A673 (cell line): ENCODE data around the gene ANKRD11. TPM values are rescaled to one million over a fixed set of nuclear protein-coding genes. Genes with fewer than 3 reads are reported as not detected.

Experiments used
- BruUV-seq: library from RNA; stranded (reverse); fragments of 400-500 nt; replicated peaks from 2 replicates; lab custom pipeline; 2021; lab: Mats Ljungman, UMichigan
- CTCF ChIA-PET: fragments of 300-600 bp; sonication (Branson Sonifier 250); formaldehyde crosslinking; loops from one replicate; lab custom pipeline; 2022; ENCODE audit warnings: antibody characterized with exemption; lab: Charles Lee
- POLR2A ChIA-PET: fragments of 300-600 bp; sonication (Branson Sonifier 250); formaldehyde crosslinking; loops from one replicate; lab custom pipeline; 2022; ENCODE audit warnings: antibody characterized with exemption; ENCODE audit not compliant: low non-redundant PET; lab: Charles Lee
- DNase-seq: peaks from one replicate; pipeline ENCODE4 v3.0.0-alpha.2; 2015; ENCODE audit warnings: low spot score
- H3K27ac ChIP-seq: fragments of 200-600 bp; sonication (generic); 2 replicates; pipeline ENCODE4 v1.5.1; 2016; ENCODE audit warnings: mixed run types, low read depth, mild to moderate bottlenecking, mixed read lengths, antibody characterized with exemption, low read length; ENCODE audit not compliant: poor library complexity, severe bottlenecking
- H3K27me3 ChIP-seq: fragments of 200-600 bp; sonication (generic); replicated peaks from 2 replicates; pipeline ENCODE4 v1.6.1; 2017; ENCODE audit warnings: mixed run types, low read depth, mild to moderate bottlenecking, mixed read lengths, antibody characterized with exemption, low read length; ENCODE audit not compliant: insufficient read depth, poor library complexity
- H3K36me3 ChIP-seq: fragments of 200-600 bp; sonication (generic); 2 replicates; pipeline ENCODE4 v1.6.1; 2016; ENCODE audit warnings: mixed run types, mild to moderate bottlenecking, mixed read lengths, antibody characterized with exemption, low read length; ENCODE audit not compliant: insufficient read depth, poor library complexity, severe bottlenecking
- H3K4me1 ChIP-seq: fragments of 200-600 bp; sonication (generic); 2 replicates; pipeline ENCODE4 v1.6.1; 2017; ENCODE audit warnings: mixed run types, mild to moderate bottlenecking, mixed read lengths, antibody characterized with exemption, low read length; ENCODE audit not compliant: insufficient read depth, poor library complexity, severe bottlenecking
- H3K4me3 ChIP-seq: fragments of 200-600 bp; sonication (generic); 2 replicates; pipeline ENCODE4 v1.5.1; 2016; ENCODE audit warnings: low read depth, mixed run types, mild to moderate bottlenecking, mixed read lengths, low read length; ENCODE audit not compliant: poor library complexity, severe bottlenecking
- H3K9me3 ChIP-seq: fragments of 200-600 bp; sonication (generic); 2 replicates; pipeline ENCODE4 v1.6.1; 2016; ENCODE audit warnings: mixed run types, low read depth, mild to moderate bottlenecking, mixed read lengths, antibody characterized with exemption, low read length; ENCODE audit not compliant: poor library complexity, severe bottlenecking
- EZH2 ChIP-seq: fragments of 200-600 bp; sonication (generic); IDR thresholded peaks from 2 replicates; pipeline ENCODE4 v1.6.1; 2017; ENCODE audit warnings: borderline replicate concordance, low read depth, mild to moderate bottlenecking, mixed read lengths, antibody characterized with exemption, low read length; ENCODE audit not compliant: poor library complexity, severe bottlenecking
- intact Hi-C: fragments of 100-400 bp; cut with micrococcal nuclease; formaldehyde crosslinking; loops from one replicate; pipeline ENCODE4 v1.10.0; 2022; ENCODE audit not compliant: unreplicated experiment
- total RNA-seq: library from RNA; stranded (reverse); gene quantifications from 2 replicates; pipeline ENCODE4 v1.2.3, GENCODE V29; 2021
- TF ChIP-seq, protein P1 (sequence below): fragments of 300-800, 200-600 bp; sonication (generic); conservative IDR thresholded peaks from 2 replicates; pipeline ENCODE4 v1.5.1; 2017; ENCODE audit warnings: low read depth, mild to moderate bottlenecking, antibody characterized with exemption, low read length, moderate library complexity, mixed read lengths

Gene ANKRD11
- total RNA-seq, 1 experiment from 2014 or later = 217 TPM

DNA sequence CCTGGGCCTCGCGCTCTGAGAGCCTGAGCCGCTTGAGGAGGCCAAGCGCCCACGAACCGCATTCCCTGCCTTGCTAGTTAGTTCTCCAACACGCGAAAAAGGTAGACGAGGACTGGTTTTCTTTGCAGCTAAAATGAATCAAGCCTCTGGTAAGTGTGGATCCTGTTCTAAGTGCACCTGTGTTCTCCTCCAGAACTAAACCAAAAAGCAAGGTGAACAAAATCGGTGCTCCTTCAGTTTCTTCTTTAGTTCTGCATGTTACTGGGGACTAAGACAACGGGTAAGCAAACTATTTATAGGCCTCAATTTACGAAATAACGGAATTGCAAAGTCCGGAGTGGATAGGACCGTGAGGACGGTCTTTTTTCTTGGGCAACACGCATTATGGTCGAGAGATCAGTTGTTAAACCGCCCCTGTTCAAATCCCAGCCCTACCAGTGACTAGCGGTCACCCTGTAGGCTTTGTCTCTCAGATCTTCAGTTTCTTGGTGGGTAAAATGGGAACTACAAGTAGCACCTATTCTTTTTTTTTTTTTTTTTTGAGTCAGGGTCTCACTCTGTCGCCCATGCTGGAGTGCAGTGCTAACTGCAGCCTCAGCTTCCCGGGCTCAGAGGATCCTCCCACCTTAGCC, 993 bp upstream of the ANKRD11 start:
- TF ChIP-seq EZH2 = no peak
- TF ChIP-seq, protein P1, sequence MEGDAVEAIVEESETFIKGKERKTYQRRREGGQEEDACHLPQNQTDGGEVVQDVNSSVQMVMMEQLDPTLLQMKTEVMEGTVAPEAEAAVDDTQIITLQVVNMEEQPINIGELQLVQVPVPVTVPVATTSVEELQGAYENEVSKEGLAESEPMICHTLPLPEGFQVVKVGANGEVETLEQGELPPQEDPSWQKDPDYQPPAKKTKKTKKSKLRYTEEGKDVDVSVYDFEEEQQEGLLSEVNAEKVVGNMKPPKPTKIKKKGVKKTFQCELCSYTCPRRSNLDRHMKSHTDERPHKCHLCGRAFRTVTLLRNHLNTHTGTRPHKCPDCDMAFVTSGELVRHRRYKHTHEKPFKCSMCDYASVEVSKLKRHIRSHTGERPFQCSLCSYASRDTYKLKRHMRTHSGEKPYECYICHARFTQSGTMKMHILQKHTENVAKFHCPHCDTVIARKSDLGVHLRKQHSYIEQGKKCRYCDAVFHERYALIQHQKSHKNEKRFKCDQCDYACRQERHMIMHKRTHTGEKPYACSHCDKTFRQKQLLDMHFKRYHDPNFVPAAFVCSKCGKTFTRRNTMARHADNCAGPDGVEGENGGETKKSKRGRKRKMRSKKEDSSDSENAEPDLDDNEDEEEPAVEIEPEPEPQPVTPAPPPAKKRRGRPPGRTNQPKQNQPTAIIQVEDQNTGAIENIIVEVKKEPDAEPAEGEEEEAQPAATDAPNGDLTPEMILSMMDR = no peak
- ChIA-PET CTCF (no interaction called here), POLR2A (interaction anchor here (0.5 kb wide), 1 partner anchor 13 kb away, joined by 13 read pairs; no protein-coding TSS in a partner anchor)
- peak overlapping the region; percentile 80 for H3K27ac ChIP-seq
- H3K9me3 ChIP-seq = no peaks in the 10 kb centered on the region
- TSS peak; percentile 67 for BruUV-seq
- DNase-seq = no peak
- no peaks in the 10 kb centered on the region for H3K36me3 ChIP-seq
- intact Hi-C loops = loop anchor here (5.0 kb wide), 1 partner anchor 159 kb away; no protein-coding TSS in a partner anchor
- peak overlapping the region; percentile 86 for H3K4me3 ChIP-seq
- no peaks in the 10 kb centered on the region for H3K27me3 ChIP-seq
- peaks cover 23% of the 10 kb centered on the region for H3K4me1 ChIP-seq

DNA sequence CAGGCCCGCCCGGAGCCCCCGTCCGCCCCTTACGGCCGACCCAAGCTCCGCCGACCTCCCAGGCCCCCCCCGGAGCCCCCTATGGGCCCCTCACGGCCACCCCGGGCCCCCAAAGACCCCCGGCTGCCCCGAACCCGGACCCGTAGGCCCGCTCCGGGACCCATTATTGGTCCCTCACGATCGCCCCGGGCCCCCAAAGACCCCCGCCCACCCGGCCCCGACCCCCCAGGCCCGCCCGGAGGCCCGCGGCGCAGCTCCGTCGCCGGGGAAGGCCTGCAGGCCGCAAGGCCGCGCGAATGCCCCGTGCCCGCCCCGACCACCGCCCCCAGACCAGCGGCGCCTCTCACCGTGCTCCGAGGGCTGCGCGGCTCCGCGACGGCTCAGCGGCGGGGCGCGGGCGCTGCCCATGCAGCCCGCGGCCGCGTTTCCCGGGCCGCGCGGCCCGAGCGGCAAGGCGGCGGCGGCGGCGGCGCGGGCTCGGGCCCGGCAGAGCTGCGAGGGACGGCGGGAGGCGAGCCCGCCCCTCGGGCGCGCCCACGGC, 393 bp downstream of the ANKRD11 start:
- POLR2A ChIA-PET = interaction anchor here (0.5 kb wide), 1 partner anchor 196 kb away, joined by 4 read pairs; no protein-coding TSS in a partner anchor
- Histone ChIP-seq H3K4me1 (peaks cover 36% of the 10 kb centered on the region), H3K9me3 (no peaks in the 10 kb centered on the region), H3K4me3 (peak overlapping the region; percentile 86), H3K27ac (peak overlapping the region; percentile 96), H3K27me3 (no peaks in the 10 kb centered on the region), H3K36me3 (no peaks in the 10 kb centered on the region)
- BruUV-seq = no TSS peak
- DNase-seq = no peak
- TF ChIP-seq EZH2 = no peak
- TF ChIP-seq, protein P1 = no peak
- intact Hi-C loops = loop anchor here (5.0 kb wide), 3 partner anchors 93 to 298 kb away; no protein-coding TSS in a partner anchor
- CTCF ChIA-PET = no interaction called here

DNA sequence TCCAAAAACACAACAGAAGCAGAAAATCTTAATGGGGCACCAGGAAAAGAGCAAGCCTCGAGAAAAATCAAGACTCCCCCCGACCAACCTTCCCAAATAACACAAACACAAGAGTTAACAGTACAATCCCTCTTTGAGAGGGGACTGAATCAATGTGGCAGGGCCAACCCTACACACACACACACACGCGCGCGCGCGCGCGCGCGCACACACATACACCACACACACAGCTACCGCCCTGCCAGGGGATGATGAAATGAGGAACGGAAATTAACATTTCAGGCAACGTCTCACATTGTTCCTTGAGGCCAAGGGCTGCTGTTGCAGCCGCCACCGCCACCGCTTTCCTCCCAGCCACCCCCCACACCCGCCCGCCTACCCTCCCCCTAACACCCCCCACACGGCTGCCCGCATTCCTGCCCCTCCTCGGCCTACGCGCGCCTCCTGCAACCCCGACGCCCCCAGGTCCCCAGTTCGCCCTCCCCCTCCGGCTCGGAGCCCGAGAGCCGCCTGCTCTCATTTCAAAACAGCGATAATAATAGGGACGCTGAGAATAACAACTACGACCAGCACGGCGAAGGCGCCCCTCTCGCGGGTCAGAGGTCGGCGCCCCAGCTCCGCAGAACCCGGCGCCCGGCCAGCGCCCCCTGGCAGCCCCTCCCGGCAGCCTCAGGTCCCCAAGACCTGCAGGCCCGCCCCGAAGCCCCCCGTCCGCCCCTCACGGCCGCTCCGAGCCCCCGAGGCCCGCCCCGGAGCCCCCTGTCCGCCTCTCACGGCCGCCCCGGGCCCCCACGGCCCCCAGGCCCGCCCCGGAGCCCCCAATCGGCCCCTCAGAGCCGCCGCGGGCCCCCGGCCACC, 1.1 kb downstream of the ANKRD11 start:
- H3K36me3 ChIP-seq = no peaks in the 10 kb centered on the region
- peak overlapping the region; percentile 86 for H3K4me3 ChIP-seq
- peaks cover 43% of the 10 kb centered on the region for H3K4me1 ChIP-seq
- DNase-seq = peak; percentile 95
- H3K27me3 ChIP-seq = no peaks in the 10 kb centered on the region
- no TSS peak for BruUV-seq
- no peaks in the 10 kb centered on the region for H3K9me3 ChIP-seq
- intact Hi-C loops = loop anchor here (5.0 kb wide), 2 partner anchors 92 to 297 kb away; no protein-coding TSS in a partner anchor
- H3K27ac ChIP-seq = peak overlapping the region; percentile 96
- TF ChIP-seq, protein P1 = no peak
- TF ChIP-seq EZH2 = no peak
- CTCF ChIA-PET = no interaction called here
- POLR2A ChIA-PET = interaction anchor here (0.5 kb wide), 1 partner anchor 196 kb away, joined by 4 read pairs; no protein-coding TSS in a partner anchor
